GM23248 (cell line): ENCODE results near the gene HOXB5. TPM values are rescaled to one million over a fixed set of nuclear protein-coding genes. Genes with fewer than 3 reads are reported as not detected.
A peak's percentile ranks its signal among the peaks of the same experiment; 100 is the strongest.

Experiments
- DNase-seq: peaks from one replicate; pipeline ENCODE4 v3.0.0-alpha.2; 2015
- H2AFZ ChIP-seq: fragments of 200-600 bp; sonication (generic); 2 replicates; pipeline ENCODE4 v1.6.1; 2016; ENCODE audit warnings: antibody characterized with exemption
- H3F3A ChIP-seq: fragments of 200-600 bp; sonication (generic); 2 replicates; pipeline ENCODE4 v1.6.1; 2016; ENCODE audit warnings: mild to moderate bottlenecking, antibody characterized with exemption, mixed run types; ENCODE audit not compliant: insufficient read depth
- H3K27ac ChIP-seq: fragments of 200-600 bp; sonication (generic); 2 replicates; pipeline ENCODE4 v1.5.1; 2016; ENCODE audit warnings: mild to moderate bottlenecking
- H3K27me3 ChIP-seq: fragments of 200-600 bp; sonication (generic); replicated peaks from 2 replicates; pipeline ENCODE4 v1.6.1; 2016; ENCODE audit warnings: mild to moderate bottlenecking; ENCODE audit not compliant: insufficient read depth
- H3K36me3 ChIP-seq: fragments of 200-600 bp; sonication (generic); 2 replicates; pipeline ENCODE4 v1.6.1; 2016; ENCODE audit warnings: low read depth, mild to moderate bottlenecking
- H3K4me1 ChIP-seq: fragments of 200-600 bp; sonication (generic); 2 replicates; pipeline ENCODE4 v1.6.1; 2016; ENCODE audit warnings: mild to moderate bottlenecking; ENCODE audit not compliant: insufficient read depth
- H3K4me2 ChIP-seq: fragments of 200-600 bp; sonication (generic); one replicate; pipeline ENCODE4 v1.6.1; 2016; ENCODE audit warnings: mild to moderate bottlenecking; ENCODE audit not compliant: unreplicated experiment
- H3K4me3 ChIP-seq: fragments of 200-600 bp; sonication (generic); 2 replicates; pipeline ENCODE4 v1.5.1; 2016; ENCODE audit warnings: mild to moderate bottlenecking
- H3K79me2 ChIP-seq: fragments of 200-600 bp; sonication (generic); 2 replicates; pipeline ENCODE4 v1.6.1; 2016; ENCODE audit warnings: mild to moderate bottlenecking; ENCODE audit not compliant: insufficient read depth
- H3K9ac ChIP-seq: fragments of 200-600 bp; sonication (generic); 2 replicates; pipeline ENCODE4 v1.6.1; 2016; ENCODE audit warnings: mild to moderate bottlenecking
- H3K9me2 ChIP-seq: fragments of 200-600 bp; sonication (generic); 2 replicates; pipeline ENCODE4 v1.6.1; 2016; ENCODE audit warnings: mixed run types, mild to moderate bottlenecking, moderate library complexity; ENCODE audit not compliant: insufficient read depth
- H3K9me3 ChIP-seq: fragments of 200-600 bp; sonication (generic); one replicate; pipeline ENCODE4 v1.6.1; 2017; ENCODE audit warnings: low read depth
- H4K20me1 ChIP-seq: fragments of 200-600 bp; sonication (generic); 2 replicates; pipeline ENCODE4 v1.6.0; 2016; ENCODE audit not compliant: insufficient read depth
- EZH2 ChIP-seq: fragments of 200-600 bp; sonication (generic); IDR thresholded peaks from 2 replicates; pipeline ENCODE4 v1.6.1; 2018; ENCODE audit warnings: antibody characterized with exemption, mild to moderate bottlenecking; ENCODE audit not compliant: insufficient read depth, poor library complexity, severe bottlenecking
- EZH2phosphoT487 ChIP-seq: fragments of 200-600 bp; sonication (generic); IDR thresholded peaks from 2 replicates; pipeline ENCODE4 v1.6.1; 2018; ENCODE audit warnings: antibody characterized with exemption, moderate library complexity, mild to moderate bottlenecking, low read depth; ENCODE audit not compliant: insufficient read depth
- WGBS, 2 experiments: methylation state at CpG; one replicate each; pipeline ENCODE4 v1.1.6; 2015 to 2017; ENCODE audit warnings: low lambda C conversion rate in 2 of 2, low coverage in 1 of 2; ENCODE audit errors: missing lambda C conversion rate in 2 of 2; 5-methylcytosine and 5-hydroxymethylcytosine counted together
- in situ Hi-C: fragments of 300-500 bp; cut with MboI; formaldehyde crosslinking; loops from 2 replicates; pipeline ENCODE4 v1.15.0; 2020
- polyA plus RNA-seq: library from polyadenylated mRNA; unstranded; fragments of >200 nt; fragmentation: Nextera tagmentation; extraction: Ambion mirVana; gene quantifications from 2 replicates; pipeline ENCODE4 v1.2.1, GENCODE V29; 2016
- total RNA-seq: library from RNA; depleted of rRNA; stranded (reverse); fragments of >200 nt; shearing (Covaris generic); gene quantifications from 2 replicates; pipeline ENCODE4 v1.2.3, GENCODE V29; 2014

Gene HOXB5
- total and polyA plus RNA-seq, 2 experiments from 2014 or later: 0.22 to 2.0 TPM

DNA sequence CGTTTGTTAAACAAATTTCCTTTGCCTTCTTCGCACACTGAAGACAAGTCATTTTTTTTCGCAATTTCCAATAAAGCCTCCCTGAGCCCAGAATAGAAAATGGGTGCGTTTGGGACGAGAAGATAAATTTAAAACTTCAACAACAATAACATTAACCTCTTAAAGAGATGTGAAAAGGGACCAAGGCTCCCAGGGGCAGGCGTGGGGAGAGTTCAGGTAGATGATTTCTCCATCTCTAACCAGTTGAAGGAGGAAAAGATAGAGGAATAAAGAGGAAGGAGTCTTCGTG, 14.2 kb downstream of the HOXB5 start:
- Histone ChIP-seq H3K9ac (peak overlapping the region; percentile 77; the same call in 1 of the 2 replicates), H3K27me3 (no peaks in the 10 kb centered on the region)

DNA sequence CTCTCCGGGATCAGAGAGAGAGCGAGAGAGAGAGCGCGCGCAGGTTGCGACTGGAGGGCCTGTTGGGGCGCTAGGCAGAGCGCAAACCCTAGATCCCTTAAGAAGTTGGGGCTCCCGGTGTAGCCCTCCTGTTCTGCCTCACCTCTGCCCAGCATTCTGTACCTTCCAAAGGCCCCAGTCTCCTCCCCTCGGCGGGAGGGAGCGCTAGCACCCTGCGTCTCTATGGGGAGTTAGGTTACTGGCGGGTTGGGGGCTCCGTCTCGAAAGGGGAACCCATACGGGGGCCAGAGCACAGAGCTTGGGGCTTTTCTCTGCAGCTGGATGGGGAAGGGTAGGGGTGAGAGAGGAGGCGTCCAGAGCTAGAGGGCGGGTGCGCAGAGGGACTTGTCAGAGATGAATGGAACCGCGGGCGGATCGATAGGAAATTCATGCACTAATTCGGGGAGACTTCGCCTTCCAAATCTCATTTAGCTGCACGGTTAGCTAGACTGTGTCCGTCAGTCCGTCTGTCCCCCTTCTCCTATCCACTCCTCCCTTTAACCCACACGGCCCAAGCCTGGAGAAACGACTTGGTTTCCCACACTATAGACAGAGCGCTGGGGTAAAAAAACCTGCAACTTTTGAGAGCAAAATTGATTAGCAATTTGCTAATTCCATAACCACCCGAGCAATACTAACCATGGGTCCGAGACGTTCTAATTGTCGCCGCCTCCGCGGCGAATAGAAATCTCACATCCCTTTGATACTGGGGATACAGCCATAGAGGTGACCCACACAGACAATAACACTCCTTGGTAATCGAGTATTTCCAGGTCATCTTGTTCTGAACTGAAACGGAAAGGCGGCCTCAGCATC, 14.7 kb downstream of the HOXB5 start:
- Histone ChIP-seq H3K4me3 (peak overlapping the region; percentile 83), H3F3A (peaks cover 15% of the 10 kb centered on the region; the same call in 1 of the 2 replicates), H3K9me2 (no peaks in the 10 kb centered on the region), H3K79me2 (peaks cover 79% of the 10 kb centered on the region), H2AFZ (peak overlapping the region; percentile 90), H3K9ac (peak overlapping the region; percentile 77), H3K27ac (0 out of 2 replicates have a peak overlapping the region, but pooled peaks have one; percentile 3), H3K4me1 (peaks cover 21% of the 10 kb centered on the region), H3K9me3 (no peaks in the 10 kb centered on the region), H3K4me2 (peak overlapping the region; percentile 84), H4K20me1 (no peaks in the 10 kb centered on the region), H3K27me3 (no peaks in the 10 kb centered on the region), H3K36me3 (no peaks in the 10 kb centered on the region)
- TF ChIP-seq EZH2phosphoT487 (no peak), EZH2 (no peak)
- DNase-seq: peak; percentile 44
- in situ Hi-C loops: no loop called here
- 25 to 31% methylated on average over 43 of the region's 43 CpGs for WGBS, 2 experiments

More for the DNA sequence above, 14.2 kb downstream of the HOXB5 start:
- WGBS, 2 experiments: 80 to 83% methylated on average over 7 of the region's 7 CpGs
- Histone ChIP-seq H2AFZ (no peak overlapping the region), H3K36me3 (no peaks in the 10 kb centered on the region), H3K9me2 (no peaks in the 10 kb centered on the region), H3K4me1 (peaks cover 27% of the 10 kb centered on the region), H3K4me2 (peak overlapping the region; percentile 84), H3K9me3 (no peaks in the 10 kb centered on the region), H3F3A (peaks cover 21% of the 10 kb centered on the region; the same call in 1 of the 2 replicates), H3K4me3 (peak overlapping the region; percentile 83), H4K20me1 (no peaks in the 10 kb centered on the region), H3K79me2 (peaks cover 74% of the 10 kb centered on the region), H3K27ac (0 out of 2 replicates have a peak overlapping the region, but pooled peaks have one; percentile 3)
- in situ Hi-C loops: no loop called here
- no peak for DNase-seq
- no peak for TF ChIP-seq EZH2phosphoT487
- TF ChIP-seq EZH2: no peak

DNA sequence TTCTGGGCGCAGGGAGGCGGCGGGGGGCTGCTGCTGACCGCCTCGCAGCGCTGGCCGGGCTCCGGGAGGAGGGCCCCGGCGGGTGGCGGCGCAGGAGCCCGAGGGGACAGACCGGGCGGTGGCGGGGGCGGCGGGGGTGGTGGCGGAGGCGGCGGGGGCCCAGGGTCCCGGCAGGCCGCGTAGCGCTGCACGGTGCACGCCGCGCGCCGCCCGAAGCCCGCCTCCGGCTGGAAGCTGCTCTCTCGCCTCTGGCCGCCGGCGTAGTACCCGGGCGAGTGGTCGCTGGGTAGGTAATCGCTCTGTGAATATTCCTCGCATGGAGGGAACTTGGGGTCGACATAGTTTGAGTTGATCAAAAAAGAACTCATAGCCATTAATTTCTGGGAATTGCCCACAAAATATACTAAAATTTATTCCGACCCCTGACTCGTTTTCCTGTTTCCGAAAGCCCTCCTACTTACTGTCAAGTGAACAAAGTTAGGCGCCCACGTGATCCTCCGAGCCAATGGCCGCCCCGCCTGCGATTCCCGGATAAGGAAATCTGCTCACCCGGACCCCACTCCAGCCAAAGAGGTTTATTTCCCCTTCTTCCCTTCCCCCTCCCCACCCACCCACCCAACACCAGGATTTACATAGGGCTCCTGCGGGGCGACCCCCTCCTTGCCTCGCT, 15.5 kb downstream of the HOXB5 start, which contains the start of gene HOXB4:
HOXB4 (minus strand) TSS at position 405 of the 670 bp plus-strand sequence; CDS start at position 374, 31 bp downstream.
- Histone ChIP-seq H3K4me2 (peak within 1 kb of the TSS; percentile 99), H3K4me3 (peak within 1 kb of the TSS; percentile 83), H3K27ac (peak within 1 kb of the TSS; percentile 61), H2AFZ (peak within 1 kb of the TSS; percentile 90), H3K27me3 (no peaks in the 10 kb centered on the region), H4K20me1 (no peaks in the 10 kb centered on the region), H3K36me3 (no peaks in the 10 kb centered on the region), H3K9ac (peak within 1 kb of the TSS; percentile 79), H3K4me1 (peaks cover 20% of the 10 kb centered on the region), H3K79me2 (peaks cover 75% of the 10 kb centered on the region), H3F3A (peaks cover 13% of the 10 kb centered on the region; the same call in 1 of the 2 replicates), H3K9me3 (no peaks in the 10 kb centered on the region), H3K9me2 (no peaks in the 10 kb centered on the region)
- in situ Hi-C loops: no loop called here
- TF ChIP-seq EZH2 (no peak), EZH2phosphoT487 (no peak)
- peak; percentile 90 for DNase-seq
- WGBS, 2 experiments: 1% methylated on average over 31 to 58 of the region's 58 CpGs

DNA sequence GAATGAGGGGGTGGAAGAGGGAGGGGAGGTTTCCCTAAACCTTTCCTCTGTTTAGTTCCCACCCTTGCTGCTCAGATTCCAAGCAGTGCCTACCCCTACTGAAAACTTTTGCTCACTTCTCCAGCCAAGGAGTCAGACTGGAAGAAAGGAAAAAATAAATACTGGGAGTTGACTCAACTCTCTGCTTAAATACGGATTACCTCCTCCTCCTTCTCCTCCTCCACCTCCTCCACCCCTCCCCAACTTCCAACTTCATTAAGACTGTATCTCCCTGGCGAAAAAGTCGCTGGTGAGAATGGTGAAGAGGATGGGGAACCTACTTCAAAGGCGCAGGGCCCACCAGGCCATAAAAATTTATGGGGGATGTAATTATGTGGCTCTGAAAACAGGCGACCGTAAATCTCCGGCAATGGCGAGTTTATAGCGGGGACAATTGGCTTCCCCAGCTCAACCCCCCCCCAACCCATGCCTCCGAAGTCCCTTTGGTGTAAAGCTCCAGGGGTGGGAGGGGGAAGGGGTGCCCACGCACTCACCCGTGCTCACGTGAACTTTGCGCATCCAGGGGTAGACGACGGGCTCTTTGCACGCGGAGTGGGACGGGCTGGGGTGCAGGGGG, 16.1 kb downstream of the HOXB5 start:
- H3K79me2 ChIP-seq: peaks cover 73% of the 10 kb centered on the region
- H4K20me1 ChIP-seq: no peaks in the 10 kb centered on the region
- DNase-seq: peak; percentile 63
- H3K36me3 ChIP-seq: no peaks in the 10 kb centered on the region
- H3K9me2 ChIP-seq: no peaks in the 10 kb centered on the region
- peak overlapping the region; percentile 61 for H3K27ac ChIP-seq
- TF ChIP-seq EZH2phosphoT487 (no peak), EZH2 (no peak)
- no peaks in the 10 kb centered on the region for H3K27me3 ChIP-seq
- H3K9ac ChIP-seq: peak overlapping the region; percentile 79
- peak overlapping the region; percentile 85 for H2AFZ ChIP-seq
- peak overlapping the region; percentile 99 for H3K4me2 ChIP-seq
- H3K4me3 ChIP-seq: peak overlapping the region; percentile 83
- no peaks in the 10 kb centered on the region for H3K9me3 ChIP-seq
- peaks cover 6% of the 10 kb centered on the region; the same call in 1 of the 2 replicates for H3F3A ChIP-seq
- in situ Hi-C loops: no loop called here
- H3K4me1 ChIP-seq: peaks cover 15% of the 10 kb centered on the region
- 0 to 2% methylated on average over 17 to 19 of the region's 19 CpGs for WGBS, 2 experiments
